ENCODE data around the gene JAGN1. TPM values are rescaled to one million over a fixed set of nuclear protein-coding genes. Genes with fewer than 3 reads are reported as not detected.

JAGN1 gene
- total and polyA plus RNA-seq, 2 of the 8 experiments (the other 6 are each of a cell fraction or from before 2014, with no cell fraction given): 26.9 to 51.6 TPM

Small RNA genes lying within 50 kb of the gene (small RNA-seq; reads per million reads assigned to genes)
- gene RNU6-882P (ENCODE audit: insufficient read depth): not detected

Other genes starting within 250 kb of the JAGN1 start
- 46.2 and 47.6 TPM in 2 replicates for gene MTMR14, start 241.1 kb upstream of the JAGN1 start, total RNA-seq (2021; fragmentation: NEBNext Ultra II Directional; extraction: Animal tissue kit (Norgen Biotek cat#: 25700))
- 55.3 and 58.0 TPM in 2 replicates for gene MTMR14, start 241.1 kb upstream of the JAGN1 start, polyA plus RNA-seq (2011; rRNA removed)
- gene CPNE9, start 186.8 kb upstream of the JAGN1 start, total RNA-seq (2021; fragmentation: NEBNext Ultra II Directional; extraction: Animal tissue kit (Norgen Biotek cat#: 25700)): 4.4 and 4.8 TPM in 2 replicates
- 6.0 and 7.1 TPM in 2 replicates for gene CPNE9, start 186.8 kb upstream of the JAGN1 start, polyA plus RNA-seq (2011; rRNA removed)
- 21.7 and 27.7 TPM in 2 replicates for gene BRPF1, start 158.9 kb upstream of the JAGN1 start, total RNA-seq (2021; fragmentation: NEBNext Ultra II Directional; extraction: Animal tissue kit (Norgen Biotek cat#: 25700))
- gene BRPF1, start 158.9 kb upstream of the JAGN1 start, polyA plus RNA-seq (2011; rRNA removed): 11.3 and 16.3 TPM in 2 replicates
- gene OGG1, start 140.7 kb upstream of the JAGN1 start, total RNA-seq (2021; fragmentation: NEBNext Ultra II Directional; extraction: Animal tissue kit (Norgen Biotek cat#: 25700)): 29.6 and 31.2 TPM in 2 replicates
- gene OGG1, start 140.7 kb upstream of the JAGN1 start, polyA plus RNA-seq (2011; rRNA removed): 46.8 and 58.1 TPM in 2 replicates
- 4.8 and 4.9 TPM in 2 replicates for gene CAMK1, start 120.7 kb upstream of the JAGN1 start, total RNA-seq (2021; fragmentation: NEBNext Ultra II Directional; extraction: Animal tissue kit (Norgen Biotek cat#: 25700))
- 5.1 and 5.3 TPM in 2 replicates for gene CAMK1, start 120.7 kb upstream of the JAGN1 start, polyA plus RNA-seq (2011; rRNA removed)
- 50.3 and 55.2 TPM in 2 replicates for gene TADA3, start 98.1 kb upstream of the JAGN1 start, total RNA-seq (2021; fragmentation: NEBNext Ultra II Directional; extraction: Animal tissue kit (Norgen Biotek cat#: 25700))
- gene TADA3, start 98.1 kb upstream of the JAGN1 start, polyA plus RNA-seq (2011; rRNA removed): 43.4 and 51.2 TPM in 2 replicates
- 153 and 154 TPM in 2 replicates for gene ARPC4, start 97.5 kb upstream of the JAGN1 start, total RNA-seq (2021; fragmentation: NEBNext Ultra II Directional; extraction: Animal tissue kit (Norgen Biotek cat#: 25700))
- gene ARPC4, start 97.5 kb upstream of the JAGN1 start, polyA plus RNA-seq (2011; rRNA removed): 108 and 138 TPM in 2 replicates
- 4.3 and 5.9 TPM in 2 replicates for gene TTLL3, start 80.3 kb upstream of the JAGN1 start, total RNA-seq (2021; fragmentation: NEBNext Ultra II Directional; extraction: Animal tissue kit (Norgen Biotek cat#: 25700))
- 8.9 and 11.4 TPM in 2 replicates for gene TTLL3, start 80.3 kb upstream of the JAGN1 start, polyA plus RNA-seq (2011; rRNA removed)
- 63.8 and 68.4 TPM in 2 replicates for gene RPUSD3, start 46.6 kb upstream of the JAGN1 start, total RNA-seq (2021; fragmentation: NEBNext Ultra II Directional; extraction: Animal tissue kit (Norgen Biotek cat#: 25700))
- 154 and 164 TPM in 2 replicates for gene RPUSD3, start 46.6 kb upstream of the JAGN1 start, polyA plus RNA-seq (2011; rRNA removed)
- gene CIDEC, start 10.4 kb upstream of the JAGN1 start, total RNA-seq (2021; fragmentation: NEBNext Ultra II Directional; extraction: Animal tissue kit (Norgen Biotek cat#: 25700)): not detected in 2 replicates
- not detected in 2 replicates for gene CIDEC, start 10.4 kb upstream of the JAGN1 start, polyA plus RNA-seq (2011; rRNA removed)
- gene IL17RE, start 12.2 kb downstream of the JAGN1 start, total RNA-seq (2021; fragmentation: NEBNext Ultra II Directional; extraction: Animal tissue kit (Norgen Biotek cat#: 25700)): 4.4 and 4.9 TPM in 2 replicates
- gene IL17RE, start 12.2 kb downstream of the JAGN1 start, polyA plus RNA-seq (2011; rRNA removed): 3.4 and 3.8 TPM in 2 replicates
- gene IL17RC, start 26.5 kb downstream of the JAGN1 start, total RNA-seq (2021; fragmentation: NEBNext Ultra II Directional; extraction: Animal tissue kit (Norgen Biotek cat#: 25700)): 9.1 and 11.8 TPM in 2 replicates
- 13.0 and 15.4 TPM in 2 replicates for gene IL17RC, start 26.5 kb downstream of the JAGN1 start, polyA plus RNA-seq (2011; rRNA removed)
- 12.4 and 12.9 TPM in 2 replicates for gene CRELD1, start 43.2 kb downstream of the JAGN1 start, total RNA-seq (2021; fragmentation: NEBNext Ultra II Directional; extraction: Animal tissue kit (Norgen Biotek cat#: 25700))
- 15.1 and 19.1 TPM in 2 replicates for gene CRELD1, start 43.2 kb downstream of the JAGN1 start, polyA plus RNA-seq (2011; rRNA removed)
- 8.4 and 9.2 TPM in 2 replicates for gene PRRT3, start 61.8 kb downstream of the JAGN1 start, total RNA-seq (2021; fragmentation: NEBNext Ultra II Directional; extraction: Animal tissue kit (Norgen Biotek cat#: 25700))
- 9.0 and 10.0 TPM in 2 replicates for gene PRRT3, start 61.8 kb downstream of the JAGN1 start, polyA plus RNA-seq (2011; rRNA removed)
- gene EMC3, start 96.2 kb downstream of the JAGN1 start, total RNA-seq (2021; fragmentation: NEBNext Ultra II Directional; extraction: Animal tissue kit (Norgen Biotek cat#: 25700)): 37.6 and 40.2 TPM in 2 replicates
- 34.2 and 59.8 TPM in 2 replicates for gene EMC3, start 96.2 kb downstream of the JAGN1 start, polyA plus RNA-seq (2011; rRNA removed)
- gene FANCD2, start 135.8 kb downstream of the JAGN1 start, total RNA-seq (2021; fragmentation: NEBNext Ultra II Directional; extraction: Animal tissue kit (Norgen Biotek cat#: 25700)): 74.0 and 77.8 TPM in 2 replicates
- gene FANCD2, start 135.8 kb downstream of the JAGN1 start, polyA plus RNA-seq (2011; rRNA removed): 22.8 and 33.1 TPM in 2 replicates
- not detected in 2 replicates for gene FANCD2OS, start 217.6 kb downstream of the JAGN1 start, total RNA-seq (2021; fragmentation: NEBNext Ultra II Directional; extraction: Animal tissue kit (Norgen Biotek cat#: 25700))
- gene FANCD2OS, start 217.6 kb downstream of the JAGN1 start, polyA plus RNA-seq (2011; rRNA removed): not detected in 2 replicates
- gene BRK1, start 225.1 kb downstream of the JAGN1 start, total RNA-seq (2021; fragmentation: NEBNext Ultra II Directional; extraction: Animal tissue kit (Norgen Biotek cat#: 25700)): 134 and 137 TPM in 2 replicates
- gene BRK1, start 225.1 kb downstream of the JAGN1 start, polyA plus RNA-seq (2011; rRNA removed): 103 and 164 TPM in 2 replicates